HuH-7.5 (cell line): ENCODE measurements around the gene CASP8.
"Not testable (repeated sequence)": the region's sequence is repeated elsewhere in the genome, so short reads cannot be mapped to it uniquely, and the experiment has no call there.

Experiments used
- DNase-seq: peaks from one replicate; pipeline ENCODE4 v3.0.0; 2011; ENCODE audit warnings: low spot score

Gene CASP8

GRCh38 chr2:201270293-201271001, 10.1 kb downstream of the CASP8 start:
- no peak for DNase-seq

DNA sequence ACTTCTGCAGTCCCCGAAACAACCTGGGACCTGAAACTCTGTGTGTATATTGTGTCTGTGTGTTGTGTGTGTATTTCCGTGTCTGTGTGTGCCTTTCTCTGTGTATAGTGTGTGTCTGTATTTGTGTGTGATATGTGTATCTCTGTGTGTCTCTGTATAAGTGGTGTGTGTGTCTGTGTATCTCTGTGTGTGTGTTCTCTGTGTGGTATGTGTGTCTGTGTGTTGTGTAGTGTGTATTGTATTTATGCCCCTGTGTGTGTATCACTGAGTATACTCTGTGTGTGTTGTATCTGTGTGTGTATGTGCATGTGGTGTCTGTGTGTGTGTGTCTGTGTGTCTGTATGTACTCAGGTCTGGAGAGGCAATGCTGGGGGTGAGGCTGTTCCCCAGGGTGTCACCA, 11.6 kb downstream of the CASP8 start:
- DNase-seq: no peak

GRCh38 chr2:201273330-201273983, 13.1 kb downstream of the CASP8 start:
- no peak for DNase-seq

DNA sequence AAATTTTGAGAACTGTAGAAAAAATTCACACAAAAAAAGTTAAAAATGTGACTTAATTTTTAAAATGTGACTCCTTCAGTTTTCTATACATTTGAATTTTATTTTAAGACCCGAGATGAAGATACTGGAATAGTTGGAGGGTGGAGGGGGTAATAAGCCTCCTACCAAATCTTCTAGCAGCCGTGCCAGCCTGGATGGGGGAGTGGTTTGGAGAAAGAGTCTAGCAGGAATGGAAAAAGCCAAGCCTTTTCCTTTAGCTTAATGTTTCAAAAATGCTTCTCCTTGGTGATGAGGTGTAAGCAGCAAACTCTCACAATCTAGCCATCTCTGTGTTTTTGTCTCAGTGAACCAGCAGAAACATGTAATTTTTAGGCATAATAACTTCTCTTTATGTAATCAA, 14.7 kb downstream of the CASP8 start:
- no peak for DNase-seq

- no peak for DNase-seq
Measured at GRCh38 chr2:201275990-201276389, 15.7 kb downstream of the CASP8 start.

DNA sequence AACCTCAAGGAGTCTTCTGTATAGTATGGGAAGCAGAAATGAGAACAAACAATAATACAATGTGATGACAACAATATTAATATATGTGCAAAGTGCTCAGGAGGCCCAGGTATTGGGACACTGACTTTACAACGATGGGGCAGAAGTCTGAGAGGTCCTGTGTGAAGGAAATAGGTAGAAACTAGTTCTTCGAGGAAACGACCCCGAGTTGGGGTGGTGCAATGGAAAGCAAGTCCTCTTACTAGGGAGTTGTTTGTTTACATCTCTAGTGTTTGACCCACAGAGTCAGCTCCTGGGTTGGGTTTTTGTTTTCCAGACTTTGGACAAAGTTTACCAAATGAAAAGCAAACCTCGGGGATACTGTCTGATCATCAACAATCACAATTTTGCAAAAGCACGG, 16.2 kb downstream of the CASP8 start:
- DNase-seq: no peak

- DNase-seq: no peak
Measured at GRCh38 chr2:201279079-201279478, 18.7 kb downstream of the CASP8 start.

- no peak for DNase-seq
Measured at GRCh38 chr2:201280191-201281040, 20.1 kb downstream of the CASP8 start.

DNA sequence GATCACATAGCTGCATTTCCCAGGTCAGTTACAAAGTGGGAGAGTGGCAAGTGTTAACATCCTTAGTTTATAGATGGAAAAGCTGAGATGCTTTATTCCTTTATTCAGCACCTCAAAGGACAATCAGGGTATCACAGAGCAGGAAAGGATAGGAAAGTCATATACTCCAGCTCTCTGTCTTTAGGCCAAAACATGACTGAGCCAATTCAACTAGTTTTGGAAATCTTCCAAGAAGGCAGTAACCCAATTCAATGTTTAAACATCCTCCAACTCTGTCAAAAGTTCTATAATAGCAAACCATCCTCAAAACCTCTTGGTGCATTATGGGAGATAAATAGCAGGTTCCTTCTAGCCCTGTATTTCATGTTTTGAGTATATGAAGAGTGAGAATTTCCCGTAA, 25.2 kb downstream of the CASP8 start:
- no peak for DNase-seq

DNA sequence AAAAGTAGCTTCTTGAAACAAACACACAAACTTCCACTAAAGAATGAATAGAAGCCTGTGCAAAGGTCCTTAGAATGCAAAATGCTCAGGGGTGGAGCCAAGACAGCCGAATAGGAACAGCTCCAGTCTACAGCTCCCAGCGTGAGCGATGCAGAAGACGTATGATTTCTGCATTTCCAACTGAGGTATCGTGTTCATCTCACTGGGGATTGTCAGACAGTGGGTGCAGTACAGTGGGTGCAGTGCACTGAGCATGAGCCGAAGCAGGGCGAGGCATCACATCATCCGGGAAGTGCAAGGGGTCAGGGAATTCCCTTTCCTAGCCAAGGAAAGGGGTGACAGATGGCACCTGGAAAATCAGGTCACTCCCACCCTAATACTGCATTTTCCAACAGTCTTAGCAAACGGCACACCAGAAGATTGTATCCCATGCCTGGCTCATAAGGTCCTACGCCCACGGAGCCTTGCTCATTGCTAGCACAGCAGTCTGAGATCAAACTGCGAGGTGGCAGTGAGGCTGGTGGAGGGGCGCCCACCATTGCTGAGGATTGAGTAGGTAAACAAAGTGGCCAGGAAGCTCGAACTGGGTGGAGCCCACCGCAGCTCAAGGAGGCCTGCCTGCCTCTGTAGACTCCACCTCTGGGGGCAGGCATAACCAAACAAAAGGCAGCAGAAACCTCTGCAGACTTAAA, 30.3 kb downstream of the CASP8 start:
- not testable (repeated sequence) for DNase-seq

GRCh38 chr2:201298462-201299052, 38.2 kb downstream of the CASP8 start:
- no peak for DNase-seq

GRCh38 chr2:201299929-201300328, 39.6 kb downstream of the CASP8 start:
- not testable (repeated sequence) for DNase-seq

- no peak for DNase-seq
Measured at GRCh38 chr2:201307876-201308275, 47.5 kb downstream of the CASP8 start.

- no peak for DNase-seq
Measured at GRCh38 chr2:201308914-201309313, 48.6 kb downstream of the CASP8 start.

DNA sequence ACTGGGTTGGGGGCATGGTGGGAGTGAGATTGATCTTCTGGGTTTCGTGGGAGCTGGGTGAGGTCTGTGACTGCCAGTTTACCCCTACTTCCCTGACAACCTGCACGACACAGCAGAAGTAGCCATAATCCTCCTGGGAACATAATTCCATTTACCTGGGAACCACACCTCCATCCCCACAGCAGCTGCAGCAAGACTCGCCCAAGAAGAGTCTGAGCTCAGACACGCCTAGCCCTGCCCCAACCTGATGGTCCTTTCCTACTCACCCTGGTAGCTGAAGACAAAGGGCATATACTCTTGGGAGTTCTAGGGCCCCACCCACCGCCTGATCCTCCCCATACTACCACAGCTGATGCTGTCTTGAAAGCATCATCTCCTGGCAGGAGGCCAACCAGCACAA, 53.0 kb downstream of the CASP8 start:
- no peak for DNase-seq

- DNase-seq: no peak
Measured at GRCh38 chr2:201319511-201319910, 59.2 kb downstream of the CASP8 start.

- DNase-seq: no peak
Measured at GRCh38 chr2:201320257-201320656, 59.9 kb downstream of the CASP8 start.

DNA sequence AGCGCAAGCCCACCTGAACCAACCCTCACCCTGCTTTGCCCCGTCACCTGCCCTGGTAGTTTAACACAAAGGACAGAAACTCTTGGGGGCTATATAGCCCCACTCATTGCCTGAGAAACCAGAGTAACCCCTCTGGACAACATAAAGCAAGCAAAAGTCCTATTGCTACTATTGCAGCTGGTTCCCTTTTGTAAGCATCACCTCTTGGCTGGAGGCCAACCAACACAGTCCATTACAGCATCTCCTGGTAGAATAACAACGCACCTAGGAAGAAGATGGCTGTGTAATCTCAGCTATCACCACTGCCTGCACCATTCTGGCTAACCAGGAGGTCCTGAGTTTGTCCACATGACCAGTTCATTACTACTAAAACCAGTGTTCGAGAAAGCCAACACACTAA, 60.4 kb downstream of the CASP8 start:
- DNase-seq: no peak

- no peak for DNase-seq
Measured at GRCh38 chr2:201322772-201323171, 62.4 kb downstream of the CASP8 start.

GRCh38 chr2:201327678-201328077, 67.3 kb downstream of the CASP8 start:
- DNase-seq: no peak

- no peak for DNase-seq
Measured at GRCh38 chr2:201329409-201329808, 69.1 kb downstream of the CASP8 start.
